ENCODE results near the gene MEX3D. TPM values are rescaled to one million over a fixed set of nuclear protein-coding genes. Genes with fewer than 3 reads are reported as not detected.

MEX3D gene
- total RNA-seq, 1 donor from 2014 or later = 83.7 TPM

GRCh38 chr19:1601613-1602064, 33.5 kb upstream of the MEX3D start:
- Histone ChIP-seq H3K27me3 (no peaks in the 10 kb centered on the region), H3K4me1 (peaks cover 15 to 25% of the 10 kb centered on the region in 2 donors), H3K36me3 (peaks cover 25 to 35% of the 10 kb centered on the region in 2 donors), H3K4me3 (no peak overlapping the region), H3K27ac (no peak overlapping the region), H3K9me3 (no peaks in the 10 kb centered on the region)
- intact Hi-C loops (cut with DNase I) = no loop called here
- TF ChIP-seq CTCF (IDR thresholded peaks at IDR 0.05) = no peak
- DNase-seq (ENCODE audit: low spot score in 2 of 2) = no peak

GRCh38 chr19:1599460-1599846, 31.3 kb upstream of the MEX3D start:
- no peak for DNase-seq (ENCODE audit: low spot score in 2 of 2)
- H3K4me1 ChIP-seq = peaks cover 7 to 17% of the 10 kb centered on the region in 2 donors

GRCh38 chr19:1598777-1599459, 30.8 kb upstream of the MEX3D start:
- peaks cover 27 to 38% of the 10 kb centered on the region in 2 donors for H3K36me3 ChIP-seq
- TF ChIP-seq CTCF (IDR thresholded peaks at IDR 0.05) = no peak
- peaks cover 5 to 12% of the 10 kb centered on the region in 2 donors for H3K4me1 ChIP-seq

More at GRCh38 chr19:1599460-1599846, 31.3 kb upstream of the MEX3D start:
- no peak for TF ChIP-seq CTCF (IDR thresholded peaks at IDR 0.05)
- H3K27me3 ChIP-seq = no peaks in the 10 kb centered on the region
- no peak overlapping the region for H3K4me3 ChIP-seq
- H3K27ac ChIP-seq = no peak overlapping the region
- intact Hi-C loops (cut with DNase I) = no loop called here
- peaks cover 27 to 38% of the 10 kb centered on the region in 2 donors for H3K36me3 ChIP-seq
- no peaks in the 10 kb centered on the region for H3K9me3 ChIP-seq

GRCh38 chr19:1593501-1593772, 25.3 kb upstream of the MEX3D start:
- no peak for DNase-seq (ENCODE audit: low spot score in 2 of 2)
- no peaks in the 10 kb centered on the region for H3K27me3 ChIP-seq
- peak overlapping the region; percentile 74 to 89 for H3K4me3 ChIP-seq
- peaks cover 8 to 17% of the 10 kb centered on the region in 2 donors for H3K4me1 ChIP-seq
- peaks cover 20 to 21% of the 10 kb centered on the region in 2 donors for H3K36me3 ChIP-seq
- intact Hi-C loops (cut with DNase I) = no loop called here
- no peak for TF ChIP-seq CTCF (IDR thresholded peaks at IDR 0.05)
- H3K9me3 ChIP-seq = no peaks in the 10 kb centered on the region
- H3K27ac ChIP-seq = no peak overlapping the region

More at GRCh38 chr19:1598777-1599459, 30.8 kb upstream of the MEX3D start:
- Histone ChIP-seq H3K4me3 (no peak overlapping the region), H3K27me3 (no peaks in the 10 kb centered on the region), H3K27ac (no peak overlapping the region), H3K9me3 (no peaks in the 10 kb centered on the region)
- intact Hi-C loops (cut with DNase I) = no loop called here
- no peak for DNase-seq (ENCODE audit: low spot score in 2 of 2)

GRCh38 chr19:1592755-1593500, 24.8 kb upstream of the MEX3D start, which contains the start of gene MBD3:
TSS of gene MBD3 (minus strand) at chr19:1592865. CDS start at chr19:1592631, 234 bp downstream.
- DNase-seq (ENCODE audit: low spot score in 2 of 2) = peak; percentile 62 to 96
- Histone ChIP-seq H3K9me3 (no peaks in the 10 kb centered on the region), H3K4me3 (peak within 1 kb of the TSS; percentile 74 to 89), H3K27ac (peak within 1 kb of the TSS; percentile 84 to 94), H3K27me3 (no peaks in the 10 kb centered on the region), H3K36me3 (peaks cover 15 to 16% of the 10 kb centered on the region in 2 donors), H3K4me1 (peaks cover 8 to 17% of the 10 kb centered on the region in 2 donors)
- intact Hi-C loops (cut with DNase I) = loop anchor here (1.0 kb wide), 3 partner anchors 12 to 59 kb away; partner anchors contain the start of genes TCF3 and UQCR11
- peak in 1 of 3 experiments; percentile 27 for TF ChIP-seq CTCF (IDR thresholded peaks at IDR 0.05)
